ENCODE measurements around the gene ATP10D.

DNA sequence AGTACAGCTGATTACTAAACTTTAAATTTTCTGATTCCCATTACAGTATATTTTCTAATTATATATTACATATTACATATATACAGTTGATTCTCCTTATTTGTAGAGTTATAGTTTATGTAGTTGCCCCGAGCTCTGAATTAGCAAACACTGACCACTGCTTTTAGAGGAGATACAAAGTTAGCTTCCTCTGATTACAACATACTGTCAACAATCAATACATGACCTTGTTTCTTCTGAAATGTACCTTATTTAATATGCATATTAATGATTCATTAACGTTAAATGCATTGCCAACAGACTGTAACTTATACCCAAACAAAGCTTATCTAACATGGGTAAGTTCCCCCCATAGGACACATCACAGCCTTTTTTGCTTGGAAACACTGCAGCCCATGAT, 81.5 kb downstream of the ATP10D start:
- TF ChIP-seq, protein P1, sequence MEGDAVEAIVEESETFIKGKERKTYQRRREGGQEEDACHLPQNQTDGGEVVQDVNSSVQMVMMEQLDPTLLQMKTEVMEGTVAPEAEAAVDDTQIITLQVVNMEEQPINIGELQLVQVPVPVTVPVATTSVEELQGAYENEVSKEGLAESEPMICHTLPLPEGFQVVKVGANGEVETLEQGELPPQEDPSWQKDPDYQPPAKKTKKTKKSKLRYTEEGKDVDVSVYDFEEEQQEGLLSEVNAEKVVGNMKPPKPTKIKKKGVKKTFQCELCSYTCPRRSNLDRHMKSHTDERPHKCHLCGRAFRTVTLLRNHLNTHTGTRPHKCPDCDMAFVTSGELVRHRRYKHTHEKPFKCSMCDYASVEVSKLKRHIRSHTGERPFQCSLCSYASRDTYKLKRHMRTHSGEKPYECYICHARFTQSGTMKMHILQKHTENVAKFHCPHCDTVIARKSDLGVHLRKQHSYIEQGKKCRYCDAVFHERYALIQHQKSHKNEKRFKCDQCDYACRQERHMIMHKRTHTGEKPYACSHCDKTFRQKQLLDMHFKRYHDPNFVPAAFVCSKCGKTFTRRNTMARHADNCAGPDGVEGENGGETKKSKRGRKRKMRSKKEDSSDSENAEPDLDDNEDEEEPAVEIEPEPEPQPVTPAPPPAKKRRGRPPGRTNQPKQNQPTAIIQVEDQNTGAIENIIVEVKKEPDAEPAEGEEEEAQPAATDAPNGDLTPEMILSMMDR (IDR thresholded peaks at IDR 0.05) = no peak
- no peak for TF ChIP-seq POLR2A (IDR thresholded peaks at IDR 0.05)
